Daoy (cell line): ENCODE data around the gene PFKFB1. TPM values are rescaled to one million over a fixed set of nuclear protein-coding genes. Genes with fewer than 3 reads are reported as not detected.
"Not testable (repeated sequence)": the region's sequence is repeated elsewhere in the genome, so short reads cannot be mapped to it uniquely, and the experiment has no call there.

Source experiments
- DNase-seq: peaks from one replicate; pipeline ENCODE4 v3.0.0-alpha.2; 2015; ENCODE audit warnings: low read depth
- total RNA-seq: library from RNA; depleted of rRNA; stranded (reverse); fragments of >200 nt; shearing (Covaris generic); gene quantifications from 2 replicates; pipeline ENCODE4 v1.2.3, GENCODE V29; 2014

Gene PFKFB1
- total RNA-seq, 1 experiment from 2014 or later: not detected

- DNase-seq: no peak
Measured at GRCh38 chrX:54992911-54993622, 921 bp downstream of the PFKFB1 start.

GRCh38 chrX:54991706-54992105 is 2.3 kb downstream of the PFKFB1 start:
- DNase-seq: no peak

- DNase-seq: not testable (repeated sequence)
Measured at GRCh38 chrX:54983306-54983705, 10.7 kb downstream of the PFKFB1 start.

GRCh38 chrX:54980334-54980733 is 13.7 kb downstream of the PFKFB1 start:
- no peak for DNase-seq

GRCh38 chrX:54979432-54979831 is 14.6 kb downstream of the PFKFB1 start:
- no peak for DNase-seq

GRCh38 chrX:54978448-54978847 is 15.5 kb downstream of the PFKFB1 start:
- DNase-seq: peak; percentile 6

- DNase-seq: no peak
Measured at GRCh38 chrX:54977387-54977786, 16.6 kb downstream of the PFKFB1 start.

- no peak for DNase-seq
Measured at GRCh38 chrX:54964766-54965497, 29.1 kb downstream of the PFKFB1 start.

GRCh38 chrX:54961750-54962149 is 32.2 kb downstream of the PFKFB1 start:
- no peak for DNase-seq

- DNase-seq: no peak
Measured at GRCh38 chrX:54950730-54951375, 43.1 kb downstream of the PFKFB1 start.

GRCh38 chrX:54945224-54945623 is 48.8 kb downstream of the PFKFB1 start:
- DNase-seq: no peak

GRCh38 chrX:54944816-54945215 is 49.2 kb downstream of the PFKFB1 start:
- no peak for DNase-seq

GRCh38 chrX:54937416-54937815 is 56.6 kb downstream of the PFKFB1 start:
- no peak for DNase-seq

GRCh38 chrX:54935306-54935705 is 58.7 kb downstream of the PFKFB1 start:
- no peak for DNase-seq

GRCh38 chrX:54934890-54935289 is 59.1 kb downstream of the PFKFB1 start:
- no peak for DNase-seq

- no peak for DNase-seq
Measured at GRCh38 chrX:54934058-54934457, 59.9 kb downstream of the PFKFB1 start.

- no peak for DNase-seq
Measured at GRCh38 chrX:54933150-54933826, 60.7 kb downstream of the PFKFB1 start.

GRCh38 chrX:54931107-54931506 is 62.9 kb downstream of the PFKFB1 start:
- no peak for DNase-seq

GRCh38 chrX:54930291-54931049 is 63.5 kb downstream of the PFKFB1 start:
- DNase-seq: no peak

- no peak for DNase-seq
Measured at GRCh38 chrX:54928876-54929275, 65.1 kb downstream of the PFKFB1 start.

GRCh38 chrX:54926978-54927377 is 67.0 kb downstream of the PFKFB1 start:
- DNase-seq: no peak

- no peak for DNase-seq
Measured at GRCh38 chrX:54923376-54923775, 70.6 kb downstream of the PFKFB1 start.
